Measurements from ENCODE around the gene C1orf174.

C1orf174 gene

GRCh38 chr1:3900150-3900968, at the start of gene C1orf174:
Gene C1orf174 (minus strand): TSS chr1:3900272. CDS start chr1:3900186, 86 bp downstream.
- DNase-seq: peak; percentile 96 to 98

GRCh38 chr1:3948344-3948743, 48.3 kb upstream of the C1orf174 start:
- no peak for DNase-seq

GRCh38 chr1:3945916-3946840, 46.1 kb upstream of the C1orf174 start:
- DNase-seq: no peak

GRCh38 chr1:3945222-3945621, 45.1 kb upstream of the C1orf174 start:
- no peak for DNase-seq

GRCh38 chr1:3944578-3945125, 44.6 kb upstream of the C1orf174 start:
- no peak for DNase-seq

GRCh38 chr1:3943806-3944577, 43.9 kb upstream of the C1orf174 start:
- DNase-seq: peak in 1 of 2 experiments; percentile 38

GRCh38 chr1:3943123-3943431, 43.0 kb upstream of the C1orf174 start:
- DNase-seq: no peak

- peak in 1 of 2 experiments; percentile 47 for DNase-seq
Measured at GRCh38 chr1:3942416-3943122, 42.5 kb upstream of the C1orf174 start.

- no peak for DNase-seq
Measured at GRCh38 chr1:3940754-3941345, 40.8 kb upstream of the C1orf174 start.

GRCh38 chr1:3940081-3940753, 40.1 kb upstream of the C1orf174 start:
- no peak for DNase-seq

GRCh38 chr1:3939242-3940080, 39.4 kb upstream of the C1orf174 start:
- no peak for DNase-seq

- DNase-seq: no peak
Measured at GRCh38 chr1:3932156-3932919, 32.3 kb upstream of the C1orf174 start.

- DNase-seq: no peak
Measured at GRCh38 chr1:3931007-3931912, 31.2 kb upstream of the C1orf174 start.

GRCh38 chr1:3930301-3931006, 30.4 kb upstream of the C1orf174 start:
- no peak for DNase-seq

GRCh38 chr1:3929126-3929525, 29.1 kb upstream of the C1orf174 start:
- DNase-seq: no peak

GRCh38 chr1:3928586-3928985, 28.5 kb upstream of the C1orf174 start:
- DNase-seq: no peak

GRCh38 chr1:3926956-3927355, 26.9 kb upstream of the C1orf174 start:
- DNase-seq: no peak

- no peak for DNase-seq
Measured at GRCh38 chr1:3925762-3926161, 25.7 kb upstream of the C1orf174 start.
